Measurements from ENCODE around the gene BATF.

The BATF gene

DNA sequence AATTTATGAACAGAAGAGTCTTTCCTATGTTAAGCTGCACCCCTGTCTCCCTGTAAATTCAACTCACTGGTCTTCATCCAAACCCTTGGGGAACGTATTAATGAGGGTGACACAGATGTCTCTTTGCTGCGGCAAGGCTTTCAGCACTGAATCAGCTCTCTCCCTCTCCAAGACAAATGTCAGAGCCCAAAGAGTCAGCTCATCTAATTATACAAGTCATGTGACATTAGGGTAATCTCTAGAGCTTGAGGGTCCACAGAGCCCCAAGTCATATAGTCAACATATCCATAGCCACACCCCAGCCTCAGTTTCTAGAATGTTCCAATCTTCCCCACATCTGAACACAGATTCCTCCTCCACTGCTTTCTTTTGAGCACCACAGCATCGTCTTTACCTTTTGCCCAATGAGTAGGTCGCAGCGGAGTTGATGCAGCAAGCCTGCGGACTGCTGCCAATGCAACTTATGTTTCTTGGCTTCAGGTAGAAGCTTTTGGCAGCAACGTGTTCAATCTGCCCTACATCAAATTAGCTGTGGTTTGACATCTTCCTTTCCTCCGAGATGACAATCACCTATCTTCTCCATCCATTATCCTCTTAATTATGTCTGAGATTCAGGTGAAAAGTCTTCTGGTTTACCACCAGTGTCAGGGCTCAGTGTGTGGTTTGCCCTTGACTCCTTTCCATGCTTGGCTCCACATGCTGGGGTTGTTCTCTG, 5.3 kb downstream of the BATF start:
- DNase-seq (ENCODE audit: low read depth) = no peak
- TF ChIP-seq, protein P1, sequence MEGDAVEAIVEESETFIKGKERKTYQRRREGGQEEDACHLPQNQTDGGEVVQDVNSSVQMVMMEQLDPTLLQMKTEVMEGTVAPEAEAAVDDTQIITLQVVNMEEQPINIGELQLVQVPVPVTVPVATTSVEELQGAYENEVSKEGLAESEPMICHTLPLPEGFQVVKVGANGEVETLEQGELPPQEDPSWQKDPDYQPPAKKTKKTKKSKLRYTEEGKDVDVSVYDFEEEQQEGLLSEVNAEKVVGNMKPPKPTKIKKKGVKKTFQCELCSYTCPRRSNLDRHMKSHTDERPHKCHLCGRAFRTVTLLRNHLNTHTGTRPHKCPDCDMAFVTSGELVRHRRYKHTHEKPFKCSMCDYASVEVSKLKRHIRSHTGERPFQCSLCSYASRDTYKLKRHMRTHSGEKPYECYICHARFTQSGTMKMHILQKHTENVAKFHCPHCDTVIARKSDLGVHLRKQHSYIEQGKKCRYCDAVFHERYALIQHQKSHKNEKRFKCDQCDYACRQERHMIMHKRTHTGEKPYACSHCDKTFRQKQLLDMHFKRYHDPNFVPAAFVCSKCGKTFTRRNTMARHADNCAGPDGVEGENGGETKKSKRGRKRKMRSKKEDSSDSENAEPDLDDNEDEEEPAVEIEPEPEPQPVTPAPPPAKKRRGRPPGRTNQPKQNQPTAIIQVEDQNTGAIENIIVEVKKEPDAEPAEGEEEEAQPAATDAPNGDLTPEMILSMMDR (IDR thresholded peaks at IDR 0.05; ENCODE audit: low read depth, low read length, missing control alignments) = no peak
- no peak overlapping the region for H3K4me3 ChIP-seq (ENCODE audit: low read depth, low read length)
- in situ Hi-C loops (cut with HindIII; ENCODE audit: low sequenced_read_pairs) = no loop called here

DNA sequence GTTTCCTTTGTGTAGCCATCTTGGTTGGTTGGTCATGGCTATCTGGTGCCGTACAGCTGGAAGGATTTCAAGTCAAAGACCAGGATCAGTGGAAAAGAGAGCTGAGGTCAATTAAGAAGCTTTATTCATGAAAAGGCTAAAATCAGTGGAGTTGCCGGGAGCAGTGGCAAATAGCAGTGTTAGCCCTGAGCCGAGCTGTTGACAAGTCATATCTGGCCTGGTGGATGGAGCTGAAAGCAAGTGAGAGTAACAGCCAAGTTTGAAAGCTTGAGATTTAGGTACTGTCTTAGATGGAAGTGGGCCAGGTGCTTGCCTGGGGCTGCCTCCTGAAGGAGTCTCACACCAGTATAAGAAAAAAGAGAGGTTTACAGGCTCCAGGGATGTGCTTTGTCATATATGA, 9.0 kb downstream of the BATF start:
- in situ Hi-C loops (cut with HindIII; ENCODE audit: low sequenced_read_pairs) = no loop called here
- DNase-seq (ENCODE audit: low read depth) = no peak

DNA sequence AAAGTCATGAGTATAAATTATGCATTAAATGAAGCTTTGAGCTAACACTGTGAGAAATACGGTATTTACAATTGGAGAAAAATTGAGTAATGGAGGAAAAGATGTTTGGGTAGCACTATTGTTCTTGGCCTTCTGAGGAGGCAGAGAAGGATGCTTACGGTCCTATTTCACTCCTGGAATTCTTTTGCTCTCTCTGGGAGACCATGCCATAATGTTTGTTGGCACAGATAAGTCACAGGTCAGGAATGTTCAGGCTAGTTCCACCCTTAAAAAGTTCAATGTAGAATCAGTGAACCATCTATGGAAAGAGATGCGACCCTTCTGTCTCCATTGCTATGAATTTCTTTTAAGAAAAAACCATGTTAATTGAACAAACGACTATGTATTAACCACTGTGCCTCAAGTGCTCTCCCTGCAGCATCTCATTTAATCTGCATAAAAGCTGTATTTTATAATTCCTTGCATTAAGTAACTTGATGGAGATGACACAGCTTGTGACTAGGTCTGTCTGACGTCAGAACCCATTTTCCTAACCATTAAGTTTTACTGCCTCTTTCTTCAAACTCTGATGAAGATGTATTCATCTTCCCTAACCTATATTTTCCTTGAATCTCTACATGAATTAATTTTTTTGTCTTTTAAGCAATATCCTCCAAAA, 9.5 kb downstream of the BATF start:
- no peak for DNase-seq (ENCODE audit: low read depth)
- TF ChIP-seq, protein P1 (IDR thresholded peaks at IDR 0.05; ENCODE audit: low read depth, low read length, missing control alignments) = no peak
- H3K4me3 ChIP-seq (ENCODE audit: low read depth, low read length) = no peak overlapping the region
- in situ Hi-C loops (cut with HindIII; ENCODE audit: low sequenced_read_pairs) = no loop called here

More for the DNA sequence above, 9.0 kb downstream of the BATF start:
- no peak overlapping the region for H3K4me3 ChIP-seq (ENCODE audit: low read depth, low read length)
- TF ChIP-seq, protein P1 (IDR thresholded peaks at IDR 0.05; ENCODE audit: low read depth, low read length, missing control alignments) = no peak

DNA sequence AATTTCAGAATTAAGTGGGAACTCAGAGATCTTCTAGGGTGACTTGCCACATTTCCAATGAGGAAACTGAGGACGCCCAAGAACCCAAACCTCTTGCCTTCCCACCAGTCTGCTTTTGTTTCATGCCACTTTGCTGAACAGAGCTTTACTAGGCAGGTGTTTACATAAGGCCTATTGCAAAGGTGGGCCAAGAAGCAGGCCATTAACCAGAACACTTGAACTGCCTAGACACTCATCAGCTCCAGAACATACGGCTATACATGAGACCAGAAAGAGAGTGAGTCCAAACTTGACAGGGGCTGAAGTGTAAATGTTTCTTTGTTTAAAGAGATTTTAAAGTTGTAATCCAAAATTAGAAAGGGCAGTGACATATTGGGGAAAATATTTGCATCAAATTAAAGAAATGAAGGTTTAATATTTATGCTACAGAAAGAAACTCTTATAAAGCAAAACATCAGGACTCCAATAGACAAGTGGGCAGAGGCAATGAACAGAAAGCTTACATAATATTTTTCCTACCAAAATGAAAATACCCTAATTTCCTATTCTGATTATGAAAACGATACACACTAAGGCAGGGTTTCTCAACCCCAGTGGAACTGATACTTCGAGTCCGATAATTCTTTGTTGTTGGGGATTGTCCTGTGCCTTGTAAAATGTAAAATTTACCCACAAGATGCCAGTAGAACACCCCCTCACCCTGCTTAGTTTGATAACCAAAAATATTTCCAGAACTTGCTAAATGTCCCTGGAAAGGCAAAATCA, 11.7 kb downstream of the BATF start:
- DNase-seq (ENCODE audit: low read depth) = no peak
- in situ Hi-C loops (cut with HindIII; ENCODE audit: low sequenced_read_pairs) = no loop called here

DNA sequence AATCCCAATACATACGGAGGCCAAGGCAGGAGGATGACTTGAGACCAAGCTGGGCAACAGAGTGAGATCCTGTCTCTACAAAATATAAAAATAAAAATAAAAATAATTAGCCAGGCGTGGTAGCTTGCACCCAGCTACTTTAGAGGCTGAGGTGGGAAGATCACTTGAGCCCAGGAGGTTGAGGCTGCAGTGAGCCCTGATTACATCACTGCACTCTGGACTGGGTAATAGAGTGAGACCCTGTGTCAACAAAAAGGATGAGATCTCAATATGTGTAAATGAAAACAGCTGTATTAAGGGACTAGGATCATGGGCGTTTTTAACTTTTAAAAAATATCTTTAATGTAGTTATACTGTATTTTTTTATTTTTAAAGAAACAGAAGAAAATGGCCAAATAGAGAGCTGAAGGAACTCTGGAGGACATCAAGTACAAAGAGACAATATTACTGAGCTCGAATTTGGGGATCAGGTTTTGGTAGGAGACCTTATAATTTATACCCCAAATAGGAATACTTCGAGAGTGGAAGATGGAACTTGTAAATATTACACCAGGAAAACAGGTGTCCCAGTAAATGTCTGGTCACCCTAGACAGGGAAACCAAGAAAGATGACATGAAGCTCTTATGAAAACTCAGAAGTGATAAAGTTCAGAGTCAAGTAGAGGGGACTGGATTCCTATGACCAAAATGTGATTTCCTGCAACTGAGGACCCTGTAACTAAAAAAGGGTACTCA, 13.1 kb downstream of the BATF start:
- TF ChIP-seq, protein P1 (IDR thresholded peaks at IDR 0.05; ENCODE audit: low read depth, low read length, missing control alignments) = no peak
- H3K4me3 ChIP-seq (ENCODE audit: low read depth, low read length) = no peak overlapping the region
- in situ Hi-C loops (cut with HindIII; ENCODE audit: low sequenced_read_pairs) = no loop called here
- no peak for DNase-seq (ENCODE audit: low read depth)

More for the DNA sequence above, 11.7 kb downstream of the BATF start:
- TF ChIP-seq, protein P1 (IDR thresholded peaks at IDR 0.05; ENCODE audit: low read depth, low read length, missing control alignments) = no peak
- no peak overlapping the region for H3K4me3 ChIP-seq (ENCODE audit: low read depth, low read length)

DNA sequence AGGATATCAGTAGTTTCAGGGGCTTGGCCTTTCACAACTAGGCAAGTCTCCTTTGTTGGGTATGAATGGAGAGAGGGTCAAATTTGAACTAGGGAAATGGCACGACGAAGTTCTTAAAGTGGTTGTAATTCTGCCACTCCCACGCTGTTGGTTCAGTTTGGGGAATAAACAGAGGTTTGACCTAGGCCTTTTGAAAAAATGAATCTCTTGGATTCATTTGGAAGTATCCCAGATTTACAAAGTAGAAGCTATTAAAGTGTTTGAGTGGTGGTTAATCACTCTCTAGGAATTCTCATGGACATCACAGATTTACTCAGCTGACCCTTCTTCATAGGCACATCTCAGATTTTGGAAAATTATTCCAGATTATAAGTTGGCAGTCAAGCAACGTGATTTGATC, 14.8 kb downstream of the BATF start:
- TF ChIP-seq, protein P1 (IDR thresholded peaks at IDR 0.05; ENCODE audit: low read depth, low read length, missing control alignments) = no peak
- in situ Hi-C loops (cut with HindIII; ENCODE audit: low sequenced_read_pairs) = no loop called here
- no peak overlapping the region for H3K4me3 ChIP-seq (ENCODE audit: low read depth, low read length)
- DNase-seq (ENCODE audit: low read depth) = no peak

All from astrocyte of the cerebellum (primary cell).